Astrocyte of the cerebellum (primary cell): Measurements from ENCODE around the gene PAK1.
"Not testable (repeated sequence)": the region's sequence is repeated elsewhere in the genome, so short reads cannot be mapped to it uniquely, and the experiment has no call there.

Source experiments
- DNase-seq: peaks from one replicate; pipeline ENCODE4 v3.0.0-alpha.2; 2011; ENCODE audit warnings: low read depth
- H3K4me3 ChIP-seq: 2 replicates; pipeline ENCODE4 v1.5.1; 2011; ENCODE audit warnings: mild to moderate bottlenecking, low read depth, low read length, moderate library complexity
- in situ Hi-C: cut with HindIII; loops from 2 replicates; pipeline ENCODE4 v1.10.0; 2017; ENCODE audit warnings: low sequenced_read_pairs
- TF ChIP-seq, protein P1 (sequence below): IDR thresholded peaks from 2 replicates; pipeline ENCODE4 v1.5.1; 2012; ENCODE audit warnings: low read length, low read depth, moderate library complexity, mild to moderate bottlenecking; ENCODE audit errors: missing control alignments

Gene PAK1

DNA sequence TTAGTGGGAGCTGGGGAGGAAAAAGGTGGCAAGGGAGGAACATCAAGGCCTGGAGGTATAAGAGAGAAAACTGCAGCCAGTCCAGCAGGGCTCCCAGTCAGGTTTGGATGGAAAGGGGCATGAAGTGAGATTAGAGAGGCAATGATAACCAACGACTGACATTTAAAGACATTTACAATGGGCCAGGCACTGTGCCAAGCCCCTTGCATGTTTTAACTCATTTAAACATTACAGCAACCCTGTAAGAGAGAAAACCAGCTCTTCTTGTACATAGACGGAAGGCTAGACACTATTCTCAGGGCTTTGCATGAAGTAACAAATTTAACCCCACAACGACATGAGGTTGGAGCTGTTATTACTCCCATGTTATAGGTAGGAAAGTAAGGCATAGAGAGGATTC, 32.1 kb upstream of the PAK1 start:
- no peak overlapping the region for H3K4me3 ChIP-seq
- no peak for DNase-seq
- in situ Hi-C loops: no loop called here
- TF ChIP-seq, protein P1, sequence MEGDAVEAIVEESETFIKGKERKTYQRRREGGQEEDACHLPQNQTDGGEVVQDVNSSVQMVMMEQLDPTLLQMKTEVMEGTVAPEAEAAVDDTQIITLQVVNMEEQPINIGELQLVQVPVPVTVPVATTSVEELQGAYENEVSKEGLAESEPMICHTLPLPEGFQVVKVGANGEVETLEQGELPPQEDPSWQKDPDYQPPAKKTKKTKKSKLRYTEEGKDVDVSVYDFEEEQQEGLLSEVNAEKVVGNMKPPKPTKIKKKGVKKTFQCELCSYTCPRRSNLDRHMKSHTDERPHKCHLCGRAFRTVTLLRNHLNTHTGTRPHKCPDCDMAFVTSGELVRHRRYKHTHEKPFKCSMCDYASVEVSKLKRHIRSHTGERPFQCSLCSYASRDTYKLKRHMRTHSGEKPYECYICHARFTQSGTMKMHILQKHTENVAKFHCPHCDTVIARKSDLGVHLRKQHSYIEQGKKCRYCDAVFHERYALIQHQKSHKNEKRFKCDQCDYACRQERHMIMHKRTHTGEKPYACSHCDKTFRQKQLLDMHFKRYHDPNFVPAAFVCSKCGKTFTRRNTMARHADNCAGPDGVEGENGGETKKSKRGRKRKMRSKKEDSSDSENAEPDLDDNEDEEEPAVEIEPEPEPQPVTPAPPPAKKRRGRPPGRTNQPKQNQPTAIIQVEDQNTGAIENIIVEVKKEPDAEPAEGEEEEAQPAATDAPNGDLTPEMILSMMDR: no peak

DNA sequence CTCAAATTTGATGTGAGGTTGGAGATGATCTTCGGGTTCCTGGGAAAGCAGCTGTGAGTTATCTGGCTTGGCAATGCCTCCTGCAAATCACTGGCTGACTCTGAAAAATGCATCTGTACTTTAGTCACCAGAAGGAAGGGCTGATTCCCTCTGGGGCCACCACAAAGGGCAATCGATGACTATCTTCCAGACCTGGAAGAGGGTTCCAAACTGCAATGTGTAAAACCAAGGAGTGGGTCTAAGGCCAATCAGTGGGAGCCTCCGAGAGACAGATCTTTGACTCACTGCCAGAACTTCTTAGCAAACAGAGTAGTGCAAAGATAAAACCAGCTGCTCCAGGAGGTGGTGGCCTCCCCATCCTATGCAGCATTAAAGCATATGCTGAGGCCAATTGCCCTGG, 29.1 kb upstream of the PAK1 start:
- in situ Hi-C loops: no loop called here
- TF ChIP-seq, protein P1: no peak
- no peak for DNase-seq
- no peak overlapping the region for H3K4me3 ChIP-seq

DNA sequence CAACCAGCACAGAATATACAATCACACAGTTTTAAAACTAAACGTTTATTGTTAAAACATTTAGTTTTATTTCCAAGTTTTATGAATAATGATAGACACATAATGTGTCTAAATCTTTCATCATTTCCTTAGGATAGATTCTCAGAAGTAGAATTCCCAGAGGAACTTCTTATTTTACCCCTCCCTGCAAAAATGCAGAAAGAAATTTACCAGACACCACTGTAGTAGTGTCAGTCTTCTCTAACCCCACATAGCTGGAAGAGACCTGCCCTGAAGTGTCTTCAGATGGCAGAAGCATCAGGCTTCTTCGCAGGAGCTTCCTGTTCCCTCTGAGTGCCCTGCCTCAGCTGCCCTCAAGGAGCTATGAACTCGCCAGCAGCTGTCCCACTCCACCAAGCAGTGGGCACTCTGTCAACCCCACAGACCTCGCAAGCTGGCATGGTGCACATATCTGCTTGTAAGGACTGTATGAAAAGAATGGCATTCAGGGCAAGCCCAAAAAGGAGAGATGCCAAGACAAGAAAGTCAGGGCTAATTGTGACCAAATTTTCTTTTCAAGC, 28.5 kb upstream of the PAK1 start:
- in situ Hi-C loops: no loop called here
- H3K4me3 ChIP-seq: no peak overlapping the region
- TF ChIP-seq, protein P1: no peak
- no peak for DNase-seq

DNA sequence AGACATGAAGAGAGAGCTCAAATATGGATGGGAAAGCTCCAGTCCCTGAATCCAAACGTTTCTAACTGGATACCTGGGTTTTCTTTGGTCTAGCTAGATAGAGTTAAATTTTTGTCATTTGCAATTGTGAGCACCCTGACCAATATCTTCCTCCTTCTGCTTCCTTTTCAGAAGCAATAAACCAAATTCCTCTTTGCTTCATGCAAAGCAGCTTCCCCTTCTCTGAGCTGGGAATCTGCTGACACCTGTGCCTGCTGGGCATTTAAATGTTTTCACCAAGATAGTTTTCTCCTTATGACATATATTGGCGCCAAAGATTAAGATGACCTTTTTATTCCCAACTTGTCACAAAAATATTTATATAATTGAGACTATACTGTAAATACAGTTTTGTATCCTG, 27.9 kb upstream of the PAK1 start:
- in situ Hi-C loops: no loop called here
- TF ChIP-seq, protein P1: no peak
- no peak for DNase-seq
- H3K4me3 ChIP-seq: no peak overlapping the region

DNA sequence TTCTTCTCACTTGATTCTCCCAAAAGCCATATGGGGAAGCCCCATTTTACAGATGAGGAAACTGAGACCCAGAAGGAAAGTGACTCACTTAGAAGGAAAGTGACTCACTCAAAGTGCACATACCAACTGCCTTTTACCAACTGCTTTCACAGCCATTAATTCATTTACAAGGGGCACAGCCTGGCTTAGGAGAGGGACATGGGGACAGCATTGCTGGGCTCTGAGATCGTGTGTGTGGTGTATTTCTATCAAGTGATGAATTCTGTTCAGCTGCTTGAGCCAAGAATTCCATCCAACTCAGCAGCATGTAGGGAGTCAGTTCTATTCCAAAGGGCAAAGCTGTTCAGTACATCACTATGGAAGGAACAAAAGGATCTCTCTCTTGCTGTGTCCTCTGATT, 23.5 kb upstream of the PAK1 start:
- TF ChIP-seq, protein P1: no peak
- in situ Hi-C loops: no loop called here
- DNase-seq: no peak
- no peak overlapping the region for H3K4me3 ChIP-seq

DNA sequence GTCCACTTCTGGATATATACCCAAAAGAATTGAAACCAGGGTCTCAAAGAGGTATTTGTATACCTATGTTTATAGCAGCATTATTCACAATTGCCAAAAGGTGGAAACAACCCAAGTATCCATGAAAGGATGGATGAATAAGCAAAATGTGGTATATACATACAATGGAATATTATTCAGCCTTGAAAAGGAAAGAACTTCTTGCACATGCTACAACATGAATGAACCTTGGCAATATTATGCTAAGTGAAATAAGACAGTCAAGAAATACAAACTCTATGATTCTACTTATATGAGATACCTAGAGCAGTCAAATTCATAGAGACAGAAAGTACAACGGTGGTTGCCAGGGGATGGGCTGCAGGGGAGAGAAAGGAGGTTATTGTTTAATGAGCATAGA, 21.6 kb upstream of the PAK1 start:
- in situ Hi-C loops: no loop called here
- H3K4me3 ChIP-seq: no peak overlapping the region
- DNase-seq: no peak
- TF ChIP-seq, protein P1: no peak

DNA sequence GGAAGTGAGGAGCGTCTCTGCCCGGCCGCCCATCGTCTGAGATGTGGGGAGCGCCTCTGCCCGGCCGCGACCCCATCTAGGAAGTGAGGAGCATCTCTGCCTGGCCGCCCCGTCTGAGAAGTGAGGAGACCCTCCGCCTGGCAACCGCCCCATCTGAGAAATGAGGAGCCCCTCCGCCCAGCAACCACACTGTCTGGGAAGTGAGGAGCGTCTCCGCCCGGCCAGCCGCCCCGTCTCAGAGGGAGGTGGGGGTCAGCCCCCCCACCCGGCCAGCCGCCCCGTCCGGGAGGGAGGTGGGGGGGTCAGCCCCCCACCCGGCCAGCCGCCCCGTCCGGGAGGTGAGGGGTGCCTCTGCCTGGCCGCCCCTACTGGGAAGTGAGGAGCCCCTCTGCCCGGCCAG, 16.1 kb upstream of the PAK1 start:
- DNase-seq, H3K4me3 ChIP-seq, in situ Hi-C loops: not testable (repeated sequence)
